NCI-H748 (cell line): ENCODE measurements around the gene LTBP2.

ENCODE experiments used
- DNase-seq: peaks from one replicate; lab custom pipeline; 2025; ENCODE audit not compliant: unreplicated experiment; lab: John Stamatoyannopoulos, UW

Gene LTBP2

DNA sequence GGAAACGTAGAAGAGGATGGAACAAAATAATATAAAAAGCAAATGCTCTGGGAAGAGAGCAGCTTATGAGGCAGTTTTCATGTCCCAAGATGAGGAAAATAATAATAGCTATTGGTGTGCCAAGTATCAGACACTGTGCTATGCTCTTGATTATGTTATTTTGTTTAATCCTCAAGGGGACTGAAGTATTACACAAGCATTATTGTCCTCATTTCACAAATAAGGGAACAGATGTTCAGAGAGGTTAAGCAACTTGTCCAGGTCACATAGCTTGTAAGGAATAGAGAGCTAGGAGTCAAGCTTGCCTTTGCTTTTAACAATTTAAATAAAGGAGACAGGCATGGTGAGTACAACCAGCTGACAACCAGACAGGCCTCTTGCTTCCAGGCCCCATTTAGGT lies 26.9 kb upstream of the LTBP2 start:
- no peak for DNase-seq

DNA sequence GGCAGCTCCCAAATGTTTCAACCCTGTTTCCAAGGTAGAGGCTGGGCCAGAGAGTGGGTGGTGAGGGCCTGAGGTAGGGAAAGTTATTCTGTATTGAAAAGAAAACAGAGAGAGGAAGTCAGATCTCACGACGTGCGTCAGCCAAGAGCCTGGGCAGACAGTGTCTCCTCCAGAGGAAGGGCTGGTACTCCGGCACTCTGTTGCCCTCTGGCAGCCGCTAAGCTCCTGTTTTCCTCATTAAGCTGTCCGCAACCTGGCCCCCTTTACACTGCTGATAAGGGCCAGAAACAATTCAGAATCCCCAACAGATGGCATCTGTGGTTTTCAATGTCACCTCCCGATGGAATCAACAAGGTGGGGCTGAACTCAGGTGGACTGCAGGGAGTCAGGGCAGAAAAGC lies 26.0 kb upstream of the LTBP2 start:
- no peak for DNase-seq

DNA sequence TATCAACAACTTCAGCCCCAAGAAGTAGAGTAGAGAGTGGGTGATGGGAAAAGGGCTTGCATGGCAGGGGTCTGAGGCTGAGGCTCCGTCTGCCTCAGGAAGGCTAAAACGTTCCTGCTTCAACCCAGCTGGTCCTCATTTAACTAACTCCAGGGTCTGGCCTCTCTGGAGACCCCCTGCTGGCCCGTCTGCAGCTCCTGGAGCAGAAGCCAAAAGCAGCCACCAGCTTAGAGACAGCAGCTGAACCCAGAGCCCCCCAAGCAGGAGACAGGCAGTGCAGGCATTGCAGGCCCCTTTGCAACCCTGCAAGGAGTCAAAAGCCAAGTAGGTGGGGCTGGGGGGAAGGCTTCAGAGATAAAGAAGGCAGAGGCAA lies 25.1 kb upstream of the LTBP2 start:
- no peak for DNase-seq

DNA sequence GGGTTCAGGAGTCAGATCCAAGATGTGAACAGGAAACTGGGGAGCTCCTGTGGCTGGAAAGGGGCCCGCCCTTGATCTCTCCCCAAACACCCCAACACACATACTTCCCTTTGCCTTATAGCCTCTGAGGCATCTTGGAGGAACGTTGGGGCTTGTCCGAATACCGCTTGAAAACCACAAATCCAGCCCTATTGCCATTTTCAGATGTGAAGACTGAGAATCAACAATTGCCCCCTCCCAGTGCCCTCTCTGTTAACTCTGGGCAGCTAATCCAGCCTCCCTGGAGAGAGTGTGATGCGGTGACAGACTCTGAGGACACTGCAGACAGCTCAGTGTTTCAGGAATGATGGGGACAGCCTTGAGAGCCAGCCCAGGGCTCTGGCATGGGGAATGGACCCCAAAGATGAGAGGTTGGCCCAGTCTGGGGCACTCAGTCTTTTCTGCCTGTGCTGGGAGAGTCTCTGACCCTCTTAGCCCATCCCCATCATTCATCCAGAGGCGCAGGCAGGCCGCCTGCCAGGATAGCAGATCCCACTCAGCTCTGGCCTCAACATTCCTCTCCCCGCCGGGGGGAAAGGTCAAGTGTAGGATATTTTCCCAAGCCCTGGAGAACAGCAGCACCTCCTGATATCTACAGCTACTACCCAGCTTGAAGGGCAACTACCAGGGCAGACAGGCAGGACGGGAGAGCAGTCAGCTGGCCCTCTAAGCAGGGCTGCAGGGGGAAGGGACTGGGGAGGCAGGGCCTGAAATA lies 24.6 kb upstream of the LTBP2 start:
- no peak for DNase-seq

DNA sequence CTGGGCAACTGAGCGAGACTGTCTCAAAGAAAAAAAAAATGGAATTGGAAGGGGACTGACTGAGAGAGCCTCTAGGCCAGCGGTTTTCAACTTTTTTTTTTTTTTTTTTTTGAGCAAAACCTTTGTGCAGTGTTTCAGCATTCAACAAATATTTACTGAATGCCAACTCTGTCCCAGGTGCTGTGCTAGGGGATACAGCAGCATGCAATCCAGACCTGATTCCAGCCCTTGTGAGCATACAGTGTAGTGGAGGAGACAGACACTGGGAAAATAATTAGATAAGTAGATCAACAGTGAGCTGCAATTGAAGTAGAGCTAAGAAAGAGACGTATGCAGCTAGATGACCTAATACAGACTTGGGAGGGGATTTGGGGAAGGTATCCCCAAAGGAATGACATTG lies 23.8 kb upstream of the LTBP2 start:
- DNase-seq: no peak

DNA sequence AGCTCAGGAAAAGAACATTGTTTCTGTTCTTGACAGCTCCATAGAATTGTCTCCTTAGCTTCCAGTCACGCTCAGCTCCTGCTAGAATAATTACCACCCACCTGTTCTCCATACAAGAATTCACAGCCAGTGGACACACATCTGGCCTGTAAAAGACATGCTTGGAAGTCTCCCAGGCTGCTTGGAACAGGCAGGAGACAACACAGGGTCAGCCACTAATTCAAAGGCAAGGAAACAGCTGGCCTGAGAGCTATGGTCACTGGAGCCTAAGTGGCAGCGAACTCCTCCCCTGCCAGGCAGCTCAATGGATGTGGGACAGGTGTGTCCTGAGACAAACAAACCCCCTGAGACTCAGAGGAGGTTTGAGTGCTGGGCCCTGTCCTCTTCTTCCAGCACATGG lies 22.9 kb upstream of the LTBP2 start:
- DNase-seq: peak; percentile 40

DNA sequence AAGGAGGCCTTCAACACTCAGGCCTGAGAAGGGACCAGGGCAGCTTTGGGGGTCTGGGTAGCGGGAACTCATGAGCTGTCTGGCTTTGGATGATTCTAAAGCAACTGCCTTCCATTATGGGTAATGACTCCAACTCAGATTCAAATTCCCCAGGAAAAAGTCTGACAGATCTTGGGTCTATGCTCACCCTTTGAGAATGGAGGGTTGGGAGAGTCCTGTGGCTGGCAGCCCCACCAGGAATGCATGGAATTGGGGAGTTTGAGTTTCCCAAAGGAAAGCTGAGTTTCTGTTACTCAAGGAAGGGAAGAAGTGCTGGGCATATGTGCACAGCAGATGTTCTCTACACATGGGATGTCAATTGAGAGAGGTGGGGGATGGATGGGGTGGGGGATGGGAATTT lies 22.4 kb upstream of the LTBP2 start:
- no peak for DNase-seq

DNA sequence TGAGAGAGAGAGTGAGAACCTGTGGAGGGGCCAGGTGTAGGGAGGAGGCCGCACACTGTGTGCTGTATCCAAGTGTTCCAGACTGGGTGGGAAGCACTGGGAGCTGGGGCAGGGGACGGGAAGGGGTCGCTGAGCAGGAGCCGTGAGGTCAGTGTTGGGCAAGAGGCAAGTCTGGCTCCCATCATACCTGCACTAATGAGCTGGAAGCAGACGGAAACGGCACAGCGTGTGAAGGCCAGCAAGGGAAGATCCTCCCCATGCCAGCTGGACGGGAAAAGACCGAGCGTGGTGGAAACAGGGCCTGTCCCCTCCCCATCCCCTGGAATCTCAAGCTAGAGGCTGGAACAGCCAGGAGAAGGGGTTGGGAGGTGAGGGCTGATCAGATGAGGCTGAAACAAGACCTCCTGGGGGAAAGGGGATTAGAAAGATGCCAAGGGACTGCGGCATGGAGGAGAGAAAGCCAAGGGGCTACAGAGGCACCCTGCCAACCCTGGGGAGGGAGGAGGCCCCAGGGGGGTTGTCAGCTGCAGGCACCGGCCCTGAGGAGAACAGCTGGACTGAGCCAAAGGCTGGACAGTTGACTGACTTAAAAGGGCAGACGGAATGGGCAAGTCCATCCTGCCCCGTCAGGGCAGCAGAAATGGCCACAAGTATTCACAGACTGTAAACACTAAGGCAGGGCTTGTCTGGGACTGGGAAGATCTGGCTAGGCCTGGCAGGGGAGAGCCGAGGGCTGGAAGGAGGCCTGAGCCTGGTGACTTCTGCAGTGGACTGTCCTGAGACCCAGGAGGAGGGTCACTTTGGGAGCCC lies 19.0 kb upstream of the LTBP2 start:
- no peak for DNase-seq

DNA sequence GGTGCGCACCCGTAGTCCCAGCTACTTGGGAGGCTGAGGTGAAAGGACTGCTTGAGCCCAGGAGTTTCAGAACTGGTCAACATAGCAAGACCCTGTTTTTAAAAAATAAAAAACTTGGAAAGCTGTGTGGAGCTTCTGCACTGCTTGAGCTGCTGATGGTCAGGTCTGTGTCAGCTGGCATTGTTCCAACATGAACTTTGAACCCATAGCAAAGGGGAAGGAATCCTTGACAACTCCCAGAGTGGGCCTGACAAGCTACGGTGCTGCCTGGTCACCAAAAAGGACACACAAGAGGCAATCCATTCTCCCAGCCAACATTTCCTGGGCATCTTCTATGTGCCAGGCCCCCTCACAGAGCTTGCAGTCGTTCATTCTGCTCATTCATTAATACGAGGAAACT lies 16.4 kb upstream of the LTBP2 start:
- DNase-seq: no peak

DNA sequence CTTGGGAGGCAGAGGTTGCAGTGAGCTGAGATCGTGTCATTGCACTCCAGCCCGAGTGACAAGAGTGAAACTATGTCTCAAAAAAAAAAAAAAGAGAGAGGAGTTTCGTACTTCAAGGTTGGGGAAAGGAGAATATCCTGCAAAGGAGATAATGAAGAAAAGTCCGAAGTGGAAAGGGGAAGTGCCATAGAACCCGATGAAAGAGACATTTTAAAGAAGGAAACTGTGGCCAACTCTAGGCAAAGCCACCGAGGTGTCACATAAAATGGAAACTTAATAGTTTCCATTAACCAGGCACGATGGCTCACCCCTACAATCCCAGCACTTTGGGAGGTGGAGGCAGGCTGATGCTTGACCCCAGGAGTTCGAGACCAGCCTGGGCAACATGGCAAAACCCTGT lies 15.0 kb upstream of the LTBP2 start:
- DNase-seq: no peak

DNA sequence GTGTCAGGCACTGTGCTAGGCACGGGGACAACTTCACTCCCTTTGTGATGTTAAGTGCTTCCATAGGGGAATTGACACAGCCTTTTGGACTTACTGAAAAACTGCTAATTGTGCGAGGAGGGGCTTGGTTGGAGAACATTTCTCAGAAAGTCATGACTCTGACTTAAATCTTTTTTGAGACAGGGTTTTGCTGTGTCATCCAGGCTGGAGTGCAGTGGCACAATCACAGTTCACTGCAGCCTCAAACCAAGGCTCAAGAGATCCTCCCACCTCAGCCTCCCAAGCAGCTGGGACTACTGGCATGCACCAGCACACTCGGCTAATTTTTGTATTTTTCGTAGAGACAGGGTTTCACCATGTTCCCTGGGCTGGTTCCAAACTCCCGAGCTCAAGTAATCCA lies 10.2 kb upstream of the LTBP2 start:
- no peak for DNase-seq

DNA sequence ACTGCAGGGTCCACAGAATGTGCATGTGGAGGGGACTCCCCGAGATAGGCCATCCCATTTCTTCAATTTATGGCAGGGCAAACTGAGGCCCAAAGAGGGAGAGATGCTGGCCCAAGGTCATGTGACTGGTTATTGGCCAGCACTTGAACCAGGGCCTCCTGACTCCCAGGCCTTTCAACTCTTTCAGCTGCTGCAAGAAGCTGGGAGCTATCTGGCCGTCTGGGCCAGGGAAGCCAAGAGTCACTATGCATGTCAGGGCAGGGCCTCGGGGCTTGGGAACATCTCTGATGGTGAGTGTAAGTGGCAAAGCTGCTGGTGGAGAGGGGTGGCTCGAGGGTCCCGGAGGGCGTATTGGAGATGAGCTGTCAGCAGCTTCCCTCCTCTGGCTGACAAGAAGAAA lies 9.5 kb upstream of the LTBP2 start:
- DNase-seq: no peak

DNA sequence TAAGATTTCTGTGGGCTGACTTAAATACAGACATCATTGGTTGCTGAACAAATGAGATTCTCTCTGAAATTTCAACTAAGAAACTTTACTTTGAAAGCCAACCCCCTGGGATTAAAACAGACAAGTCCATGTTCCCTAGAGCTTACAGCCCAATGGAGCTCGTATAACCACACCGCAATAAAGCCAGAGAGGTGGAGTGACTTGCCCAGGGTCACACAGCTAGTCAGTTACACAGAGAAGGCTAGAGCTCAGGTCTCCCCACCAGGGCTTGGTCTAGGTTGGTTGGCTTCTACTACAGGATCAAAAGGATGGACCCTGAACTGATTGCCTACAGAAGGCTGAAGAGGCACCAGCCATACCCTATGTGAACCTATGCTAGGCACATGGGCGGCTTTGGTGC lies 8.9 kb upstream of the LTBP2 start:
- DNase-seq: no peak

DNA sequence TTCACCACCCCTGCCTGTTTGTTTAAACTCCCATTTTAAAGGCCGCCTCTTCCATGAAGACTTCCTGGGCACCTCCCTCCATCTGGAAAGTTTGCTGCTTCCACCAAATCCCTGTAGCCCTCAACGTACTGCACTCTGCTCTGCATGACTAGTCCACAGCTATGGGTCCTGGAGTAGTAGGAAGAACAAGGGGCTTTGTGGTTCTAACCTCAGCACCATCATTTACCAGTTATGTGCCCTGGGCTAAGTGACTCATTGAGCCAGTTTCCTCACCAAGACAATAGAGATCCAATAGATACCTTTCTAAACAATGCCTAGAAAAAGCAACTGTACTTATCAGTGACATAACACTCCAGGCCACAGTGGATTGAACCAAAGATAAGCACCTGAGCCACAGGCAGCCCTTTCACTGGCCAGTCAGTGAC lies 8.5 kb upstream of the LTBP2 start:
- DNase-seq: no peak

DNA sequence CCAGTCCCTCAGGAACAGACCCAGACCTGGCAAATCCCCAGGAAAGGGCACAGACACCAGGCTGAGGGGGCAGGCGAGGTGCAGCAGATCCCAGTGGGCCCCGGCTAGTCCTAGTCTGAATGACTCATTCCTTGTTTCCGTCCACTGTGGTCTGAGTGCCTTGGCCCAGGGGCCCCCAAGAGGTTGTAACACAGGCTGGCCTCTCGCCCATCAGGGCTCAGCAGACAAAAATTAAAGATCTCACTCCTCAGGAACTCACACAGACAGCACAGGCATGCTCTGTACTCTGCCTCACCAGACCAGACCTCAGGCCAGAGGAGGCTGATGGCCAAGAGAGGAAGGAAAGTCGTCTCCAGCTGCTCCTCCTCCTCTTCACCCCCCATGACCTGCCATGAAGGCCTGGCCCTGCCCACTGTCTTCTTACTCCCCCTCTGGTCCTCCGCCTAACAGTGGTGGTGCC lies 7.7 kb upstream of the LTBP2 start:
- no peak for DNase-seq

DNA sequence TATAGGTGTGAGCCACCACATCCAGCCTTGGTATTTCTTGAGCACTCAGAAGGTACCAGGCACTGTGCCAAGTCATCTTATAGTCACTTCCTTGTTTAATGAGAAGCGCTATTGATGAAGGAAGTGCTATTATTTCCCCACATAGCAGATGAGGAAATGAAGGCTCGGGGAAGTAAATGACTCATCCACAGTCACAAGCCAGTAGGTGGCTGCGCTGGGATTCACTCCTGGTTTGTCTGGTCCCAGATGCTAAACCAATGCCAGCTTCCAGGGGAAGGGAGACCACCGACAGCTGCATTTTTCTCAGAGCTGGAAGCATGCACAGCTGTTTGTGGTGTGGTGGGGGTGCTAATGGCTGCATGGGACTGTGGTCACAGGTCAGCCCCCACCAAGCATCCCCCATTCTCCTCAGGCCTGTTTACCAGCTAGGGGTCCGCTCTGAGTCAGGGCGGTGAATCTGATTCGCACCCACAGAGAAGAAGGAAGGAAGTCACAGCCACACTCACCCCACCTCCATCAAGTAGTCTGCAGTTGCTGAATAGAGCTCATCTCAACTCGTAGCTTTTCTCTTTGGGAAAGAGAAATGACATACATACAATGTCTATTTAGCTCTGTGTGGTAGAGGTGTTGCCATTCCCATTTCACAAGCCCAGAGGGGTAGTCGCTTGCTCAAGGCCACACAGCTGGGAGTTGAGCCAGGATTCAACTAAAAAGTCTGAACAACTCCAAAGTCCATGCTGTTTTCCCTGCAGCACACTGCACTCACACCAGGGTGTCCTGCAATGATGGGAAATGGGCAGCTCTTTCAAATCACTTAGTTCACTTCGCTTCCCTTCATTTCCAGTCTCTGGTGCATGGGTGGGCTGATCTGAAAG lies 6.3 kb upstream of the LTBP2 start:
- peak; percentile 18 for DNase-seq

DNA sequence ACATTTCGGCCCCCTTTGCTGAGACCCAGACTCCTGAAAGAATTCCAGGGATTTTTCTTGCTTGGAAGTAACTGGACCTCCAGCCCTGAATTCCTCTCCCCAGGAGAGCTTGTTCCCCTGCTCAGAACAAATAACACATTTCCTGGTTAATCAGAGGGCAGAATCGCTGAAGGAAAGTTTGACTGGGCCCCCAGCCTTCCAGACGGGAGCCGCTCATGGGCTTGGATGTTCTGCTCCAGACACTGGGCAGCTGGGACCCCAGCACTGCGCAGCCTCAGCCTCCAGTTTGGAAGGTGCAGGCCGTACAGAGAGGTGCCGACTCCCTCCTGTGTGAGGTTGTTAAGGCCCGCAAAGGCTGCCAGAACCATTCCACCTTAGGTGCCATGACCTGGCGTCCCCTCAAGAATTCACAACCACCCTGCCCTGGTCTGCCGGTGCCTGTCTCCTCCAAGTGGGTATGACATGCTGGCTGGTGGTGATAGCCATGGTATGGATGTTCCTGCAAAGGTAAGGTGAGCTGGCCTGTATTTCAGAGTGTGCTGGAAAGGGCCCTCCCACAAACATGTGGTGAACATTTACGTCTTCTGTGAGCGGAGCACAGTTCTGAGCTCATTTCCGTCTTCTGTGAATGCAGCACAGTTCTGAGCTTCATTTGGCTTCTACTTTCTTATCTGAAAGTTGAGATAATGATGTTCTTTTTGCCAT lies 5.1 kb upstream of the LTBP2 start:
- DNase-seq: no peak

DNA sequence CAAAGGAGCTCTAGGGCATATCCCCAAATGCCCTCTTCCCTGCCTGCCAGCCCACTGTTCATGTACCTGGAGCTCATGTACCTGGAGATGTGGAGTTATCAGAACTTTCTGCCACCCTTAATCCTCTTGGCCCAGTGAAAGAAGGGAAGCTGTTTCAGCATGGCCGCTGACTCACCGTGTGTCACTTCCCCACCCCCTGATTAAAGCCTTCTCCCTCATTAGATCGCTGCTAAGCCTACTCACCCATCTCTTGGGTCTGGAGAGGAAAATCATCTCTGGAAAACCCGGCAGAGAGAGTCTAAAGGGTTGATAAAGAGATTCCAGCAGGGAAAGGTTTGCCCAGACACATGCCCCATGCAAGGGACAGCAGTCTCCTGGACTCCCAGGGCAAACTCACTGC lies 4.5 kb upstream of the LTBP2 start:
- no peak for DNase-seq

DNA sequence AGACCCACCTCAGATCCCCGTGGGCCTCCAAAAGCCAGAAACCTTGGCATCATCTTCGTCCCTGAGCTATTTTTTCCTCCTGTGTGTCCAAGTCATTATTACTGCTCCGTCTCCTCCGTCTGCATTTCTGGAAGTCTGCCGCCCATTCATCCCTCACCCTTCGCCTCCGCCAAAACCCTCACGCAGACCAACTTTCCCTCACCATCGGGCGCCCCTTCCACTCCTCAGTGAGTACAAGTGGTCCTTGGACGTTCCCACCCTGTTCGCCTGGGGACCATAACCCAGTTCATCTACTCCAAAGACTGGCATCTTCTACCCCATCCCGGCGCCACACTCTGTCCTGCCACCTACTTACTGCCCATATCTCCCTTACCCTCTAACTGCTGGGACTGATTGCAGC lies 3.7 kb upstream of the LTBP2 start:
- no peak for DNase-seq

DNA sequence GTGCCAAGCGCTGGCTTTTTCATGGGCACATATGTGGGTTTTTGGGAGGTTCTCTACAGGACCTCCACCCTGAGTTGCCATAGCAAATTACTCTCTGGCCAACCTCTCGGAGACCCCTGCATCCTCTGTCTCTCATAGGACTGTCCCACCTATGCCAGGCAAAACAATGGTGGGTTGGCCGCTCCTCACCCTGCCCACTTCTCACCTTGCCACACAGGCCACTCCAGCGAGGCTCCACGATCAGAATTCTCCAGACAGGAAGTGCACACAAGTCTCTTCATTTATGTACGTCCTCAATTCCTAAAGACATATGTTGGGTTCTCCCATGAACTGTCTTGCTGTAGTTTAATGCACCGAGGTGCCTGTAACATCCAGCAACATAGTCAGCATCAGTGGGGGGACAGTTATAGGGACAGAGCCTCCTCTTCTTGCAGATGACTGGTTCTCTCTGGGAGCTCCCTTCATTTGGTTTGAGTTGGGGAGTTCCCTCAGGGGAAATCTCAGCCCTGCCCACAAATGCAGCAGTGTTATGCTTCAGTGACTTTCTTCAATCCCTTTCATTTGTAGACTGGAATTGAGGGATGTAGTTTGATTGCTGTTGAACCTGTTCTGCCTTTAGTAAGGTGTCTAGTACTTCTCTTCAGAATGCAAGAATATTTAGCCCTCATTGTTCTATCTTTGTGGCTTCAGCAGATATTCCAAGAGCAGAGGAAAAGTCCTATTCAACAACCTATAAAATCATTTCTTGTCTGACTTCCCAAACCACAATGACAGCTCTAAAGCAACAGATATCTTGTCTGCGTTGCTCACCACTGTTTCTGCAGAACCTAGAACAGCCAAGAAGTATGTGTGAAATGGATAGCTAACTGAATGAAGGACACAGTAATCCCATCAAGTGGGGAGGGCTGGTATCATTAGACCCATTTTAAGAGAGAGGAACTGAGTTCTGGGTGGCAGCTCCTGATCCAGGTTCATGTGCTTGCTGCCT lies 2.8 kb upstream of the LTBP2 start:
- DNase-seq: no peak
